HEK293T (cell line): ENCODE data around the gene ALOX5AP.

Source experiments
- BHLHE40 ChIP-seq: fragments of 450-650 bp; IDR thresholded peaks from 2 replicates; pipeline ENCODE4 v1.6.1; 2016; ENCODE audit warnings: mild to moderate bottlenecking, moderate library complexity, borderline replicate concordance
- FOXA1 ChIP-seq: fragments of 450-650 bp; IDR thresholded peaks from 2 replicates; pipeline ENCODE4 v1.6.1; 2016; ENCODE audit warnings: mild to moderate bottlenecking
- FOXK2 ChIP-seq: fragments of 450-650 bp; IDR thresholded peaks from 2 replicates; pipeline ENCODE4 v1.6.1; 2016; ENCODE audit warnings: mild to moderate bottlenecking
- FOXM1 ChIP-seq: fragments of 450-650 bp; IDR thresholded peaks from 2 replicates; pipeline ENCODE4 v1.6.1; 2017; ENCODE audit warnings: mild to moderate bottlenecking, borderline replicate concordance
- HDGF ChIP-seq: fragments of 450-650 bp; IDR thresholded peaks from 2 replicates; pipeline ENCODE4 v1.6.1; 2017; ENCODE audit warnings: antibody characterized with exemption, borderline replicate concordance
- L3MBTL2 ChIP-seq: fragments of 450-650 bp; conservative IDR thresholded peaks from 2 replicates; pipeline ENCODE4 v1.6.1; 2016; ENCODE audit warnings: mild to moderate bottlenecking
- NFRKB ChIP-seq: fragments of 450-650 bp; IDR thresholded peaks from 2 replicates; pipeline ENCODE4 v1.6.1; 2016; ENCODE audit warnings: mild to moderate bottlenecking, moderate library complexity
- SP1 ChIP-seq: fragments of 450-650 bp; IDR thresholded peaks from 2 replicates; pipeline ENCODE4 v1.6.1; 2017
- TARDBP ChIP-seq: fragments of 450-650 bp; IDR thresholded peaks from 2 replicates; pipeline ENCODE4 v1.6.1; 2016
- ZNF384 ChIP-seq: fragments of 450-650 bp; IDR thresholded peaks from 2 replicates; pipeline ENCODE4 v1.6.1; 2016
- TF ChIP-seq, protein P1 (sequence below): fragments of 450-650 bp; IDR thresholded peaks from 2 replicates; pipeline ENCODE4 v1.6.1; 2016

DNA sequence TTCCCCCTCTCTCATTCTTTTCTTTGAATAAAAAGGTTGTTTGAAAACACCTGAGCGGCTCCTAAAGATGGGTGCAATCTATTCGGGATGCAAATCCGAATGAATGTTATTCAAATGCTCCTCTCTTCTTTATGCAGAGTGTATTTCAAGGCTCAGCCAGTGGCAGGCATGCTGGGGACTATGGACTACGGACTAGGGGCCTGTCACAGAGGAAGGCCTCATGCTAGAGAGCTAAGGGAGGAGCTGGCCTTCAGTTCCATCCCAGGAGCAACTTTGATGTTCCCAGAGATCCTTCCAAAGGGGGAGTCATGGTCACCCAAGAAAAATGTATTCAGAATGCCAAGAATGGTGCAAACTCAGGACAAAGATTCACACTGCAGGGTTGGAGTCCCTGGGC lies 9.3 kb downstream of the ALOX5AP start:
- no peak for TF ChIP-seq FOXM1
- TF ChIP-seq ZNF384: no peak
- TF ChIP-seq BHLHE40: no peak
- TF ChIP-seq TARDBP: no peak
- no peak for TF ChIP-seq FOXA1
- no peak for TF ChIP-seq NFRKB
- no peak for TF ChIP-seq L3MBTL2
- TF ChIP-seq, protein P1, sequence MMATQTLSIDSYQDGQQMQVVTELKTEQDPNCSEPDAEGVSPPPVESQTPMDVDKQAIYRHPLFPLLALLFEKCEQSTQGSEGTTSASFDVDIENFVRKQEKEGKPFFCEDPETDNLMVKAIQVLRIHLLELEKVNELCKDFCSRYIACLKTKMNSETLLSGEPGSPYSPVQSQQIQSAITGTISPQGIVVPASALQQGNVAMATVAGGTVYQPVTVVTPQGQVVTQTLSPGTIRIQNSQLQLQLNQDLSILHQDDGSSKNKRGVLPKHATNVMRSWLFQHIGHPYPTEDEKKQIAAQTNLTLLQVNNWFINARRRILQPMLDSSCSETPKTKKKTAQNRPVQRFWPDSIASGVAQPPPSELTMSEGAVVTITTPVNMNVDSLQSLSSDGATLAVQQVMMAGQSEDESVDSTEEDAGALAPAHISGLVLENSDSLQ: no peak
- no peak for TF ChIP-seq SP1
- TF ChIP-seq HDGF: no peak
- TF ChIP-seq FOXK2: no peak
